HL-60 (cell line): ENCODE results near the gene CNNM1.

ENCODE experiments used
- DNase-seq, 2 experiments: peaks; one replicate each; pipeline ENCODE4 v3.0.0-alpha.2; 2010 to 2020; ENCODE audit warnings: low read depth in 1 of 2, low spot score in 1 of 2
- H3K27ac ChIP-seq: fragments of 250-450 bp; sonication (Bioruptor Pico); replicated peaks from 2 replicates; pipeline ENCODE4 v1.5.1; 2020; ENCODE audit warnings: mild to moderate bottlenecking, moderate library complexity
- H3K27me3 ChIP-seq: fragments of 250-450 bp; sonication (Bioruptor Pico); 2 replicates; pipeline ENCODE4 v1.5.1; 2021; ENCODE audit warnings: mild to moderate bottlenecking, moderate library complexity; ENCODE audit not compliant: insufficient read depth, poor library complexity, severe bottlenecking
- H3K4me3 ChIP-seq: replicated peaks from 2 replicates; pipeline ENCODE4 v1.5.1; 2011; ENCODE audit warnings: mild to moderate bottlenecking, control low read depth, low read length; ENCODE audit not compliant: insufficient read depth
- CTCF ChIP-seq: IDR thresholded peaks from one replicate; pipeline ENCODE4 v1.5.1; 2011; ENCODE audit warnings: low read length, control low read depth, inconsistent platforms; ENCODE audit not compliant: insufficient read depth
- GABPA ChIP-seq: IDR thresholded peaks from 2 replicates; pipeline ENCODE4 v1.6.1; 2012; ENCODE audit warnings: low read depth
- POLR2AphosphoS5 ChIP-seq: IDR thresholded peaks from 2 replicates; pipeline ENCODE4 v1.6.1; 2012; ENCODE audit warnings: low read depth
- SPI1 ChIP-seq: IDR thresholded peaks from 2 replicates; pipeline ENCODE4 v1.6.1; 2012; ENCODE audit warnings: low read depth, mild to moderate bottlenecking, borderline replicate concordance
- TF ChIP-seq, protein P1 (sequence below): IDR thresholded peaks from 2 replicates; pipeline ENCODE4 v1.6.1; 2012; ENCODE audit warnings: low read depth; ENCODE audit not compliant: insufficient replicate concordance

Gene CNNM1

DNA sequence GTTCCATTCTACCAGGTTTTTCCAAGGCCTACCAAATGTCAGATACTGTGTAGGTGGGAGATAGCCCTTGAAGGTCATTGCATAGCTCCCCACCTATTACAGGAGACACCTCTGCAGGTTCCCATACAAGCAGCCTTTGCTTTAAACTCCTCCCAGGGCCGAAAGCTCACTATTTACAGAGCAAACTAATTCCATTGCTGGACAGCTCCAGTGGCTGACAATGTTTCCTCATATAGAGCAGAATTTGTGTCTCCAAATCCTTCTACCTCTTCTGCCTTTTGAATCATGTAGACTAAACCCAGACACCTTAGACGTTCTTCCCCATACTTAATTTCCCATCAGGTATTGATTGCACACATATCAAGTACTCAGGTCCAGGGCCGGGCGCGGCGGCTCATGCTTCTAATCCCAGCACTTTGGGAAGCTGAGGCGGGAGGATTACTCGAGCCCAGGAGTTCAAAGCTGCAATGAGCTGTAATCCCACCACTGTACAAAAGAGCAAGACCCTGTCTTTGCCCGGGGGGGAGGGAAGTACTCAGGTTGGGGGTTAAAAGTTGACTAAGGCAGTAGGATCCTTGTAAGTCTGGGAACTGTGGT, 2.1 kb downstream of the CNNM1 start:
- no peak for DNase-seq
- no peak for TF ChIP-seq GABPA
- no peak for TF ChIP-seq CTCF
- TF ChIP-seq, protein P1, sequence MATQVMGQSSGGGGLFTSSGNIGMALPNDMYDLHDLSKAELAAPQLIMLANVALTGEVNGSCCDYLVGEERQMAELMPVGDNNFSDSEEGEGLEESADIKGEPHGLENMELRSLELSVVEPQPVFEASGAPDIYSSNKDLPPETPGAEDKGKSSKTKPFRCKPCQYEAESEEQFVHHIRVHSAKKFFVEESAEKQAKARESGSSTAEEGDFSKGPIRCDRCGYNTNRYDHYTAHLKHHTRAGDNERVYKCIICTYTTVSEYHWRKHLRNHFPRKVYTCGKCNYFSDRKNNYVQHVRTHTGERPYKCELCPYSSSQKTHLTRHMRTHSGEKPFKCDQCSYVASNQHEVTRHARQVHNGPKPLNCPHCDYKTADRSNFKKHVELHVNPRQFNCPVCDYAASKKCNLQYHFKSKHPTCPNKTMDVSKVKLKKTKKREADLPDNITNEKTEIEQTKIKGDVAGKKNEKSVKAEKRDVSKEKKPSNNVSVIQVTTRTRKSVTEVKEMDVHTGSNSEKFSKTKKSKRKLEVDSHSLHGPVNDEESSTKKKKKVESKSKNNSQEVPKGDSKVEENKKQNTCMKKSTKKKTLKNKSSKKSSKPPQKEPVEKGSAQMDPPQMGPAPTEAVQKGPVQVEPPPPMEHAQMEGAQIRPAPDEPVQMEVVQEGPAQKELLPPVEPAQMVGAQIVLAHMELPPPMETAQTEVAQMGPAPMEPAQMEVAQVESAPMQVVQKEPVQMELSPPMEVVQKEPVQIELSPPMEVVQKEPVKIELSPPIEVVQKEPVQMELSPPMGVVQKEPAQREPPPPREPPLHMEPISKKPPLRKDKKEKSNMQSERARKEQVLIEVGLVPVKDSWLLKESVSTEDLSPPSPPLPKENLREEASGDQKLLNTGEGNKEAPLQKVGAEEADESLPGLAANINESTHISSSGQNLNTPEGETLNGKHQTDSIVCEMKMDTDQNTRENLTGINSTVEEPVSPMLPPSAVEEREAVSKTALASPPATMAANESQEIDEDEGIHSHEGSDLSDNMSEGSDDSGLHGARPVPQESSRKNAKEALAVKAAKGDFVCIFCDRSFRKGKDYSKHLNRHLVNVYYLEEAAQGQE: peak; percentile 92
- TF ChIP-seq SPI1: no peak
- no peak for TF ChIP-seq POLR2AphosphoS5
- no peak overlapping the region for H3K27ac ChIP-seq
- peaks cover 46% of the 10 kb centered on the region for H3K27me3 ChIP-seq
- no peak overlapping the region for H3K4me3 ChIP-seq

- no peak overlapping the region for H3K4me3 ChIP-seq
- H3K27ac ChIP-seq: no peak overlapping the region
- TF ChIP-seq, protein P1: no peak
- no peak for TF ChIP-seq GABPA
- peaks cover 2% of the 10 kb centered on the region for H3K27me3 ChIP-seq
- no peak for DNase-seq
Measured at GRCh38 chr10:99337311-99337811, 8.2 kb downstream of the CNNM1 start.

- DNase-seq: no peak
- H3K27me3 ChIP-seq: peaks cover under 1% of the 10 kb centered on the region
- H3K4me3 ChIP-seq: no peak overlapping the region
- no peak overlapping the region for H3K27ac ChIP-seq
- TF ChIP-seq POLR2AphosphoS5 (no peak), SPI1 (no peak), CTCF (no peak), GABPA (no peak)
- TF ChIP-seq, protein P1: no peak
Measured at GRCh38 chr10:99337901-99338300, 8.7 kb downstream of the CNNM1 start.
